GM23248 (cell line): ENCODE measurements around the gene RHO.
"Not testable (repeated sequence)": the region's sequence is repeated elsewhere in the genome, so short reads cannot be mapped to it uniquely, and the experiment has no call there.

Experiments
- EZH2 ChIP-seq: fragments of 200-600 bp; sonication (generic); IDR thresholded peaks from 2 replicates; pipeline ENCODE4 v1.6.1; 2018; ENCODE audit warnings: antibody characterized with exemption, mild to moderate bottlenecking; ENCODE audit not compliant: insufficient read depth, poor library complexity, severe bottlenecking
- EZH2phosphoT487 ChIP-seq: fragments of 200-600 bp; sonication (generic); IDR thresholded peaks from 2 replicates; pipeline ENCODE4 v1.6.1; 2018; ENCODE audit warnings: antibody characterized with exemption, moderate library complexity, mild to moderate bottlenecking, low read depth; ENCODE audit not compliant: insufficient read depth

DNA sequence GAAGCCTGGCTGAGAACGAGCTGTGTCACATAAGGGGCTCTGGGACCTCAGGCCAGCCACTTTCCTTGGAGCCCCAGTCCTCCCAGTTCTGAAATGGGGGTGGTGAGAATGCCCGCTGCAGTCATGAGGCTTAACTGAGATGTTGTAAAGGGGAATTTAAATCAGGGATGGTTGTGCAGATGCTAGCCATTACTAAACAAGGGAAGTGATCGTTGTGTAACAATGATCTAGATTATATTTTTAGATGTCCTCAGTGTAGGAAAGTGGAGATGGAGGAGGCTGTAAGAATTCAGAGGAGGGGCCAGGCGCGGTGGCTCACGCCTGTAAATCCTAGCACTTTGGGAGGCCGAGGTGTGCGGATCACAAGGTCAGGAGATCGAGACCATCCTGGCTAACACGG, 39.2 kb upstream of the RHO start:
- not testable (repeated sequence) for TF ChIP-seq EZH2phosphoT487, EZH2
